ENCODE measurements around the gene SIPA1L3. TPM values are rescaled to one million over a fixed set of nuclear protein-coding genes. Genes with fewer than 3 reads are reported as not detected.

SIPA1L3 gene
- total RNA-seq, 4 donors from 2014 or later = 11.1 to 25.3 (median 14.5) TPM

GRCh38 chr19:37982655-37983054 is 75.6 kb downstream of the SIPA1L3 start:
- Histone ChIP-seq H3K4me3 (no peak overlapping the region), H3K4me1 (peaks cover 25 to 71% (median 26%) of the 10 kb centered on the region in 3 donors), H3K9me3 (no peaks in the 10 kb centered on the region), H3K36me3 (no peaks in the 10 kb centered on the region), H3K27me3 (no peaks in the 10 kb centered on the region), H3K27ac (no peak overlapping the region)
- no peak for DNase-seq
- WGBS, 2 donors = 93 to 98% methylated on average over 3 to 4 of the region's 5 CpGs
- intact Hi-C loops (cut with DNase I) = no loop called here
- no peak for TF ChIP-seq POLR2A (IDR thresholded peaks at IDR 0.05)
- TF ChIP-seq CTCF (IDR thresholded peaks at IDR 0.05) = no peak

DNA sequence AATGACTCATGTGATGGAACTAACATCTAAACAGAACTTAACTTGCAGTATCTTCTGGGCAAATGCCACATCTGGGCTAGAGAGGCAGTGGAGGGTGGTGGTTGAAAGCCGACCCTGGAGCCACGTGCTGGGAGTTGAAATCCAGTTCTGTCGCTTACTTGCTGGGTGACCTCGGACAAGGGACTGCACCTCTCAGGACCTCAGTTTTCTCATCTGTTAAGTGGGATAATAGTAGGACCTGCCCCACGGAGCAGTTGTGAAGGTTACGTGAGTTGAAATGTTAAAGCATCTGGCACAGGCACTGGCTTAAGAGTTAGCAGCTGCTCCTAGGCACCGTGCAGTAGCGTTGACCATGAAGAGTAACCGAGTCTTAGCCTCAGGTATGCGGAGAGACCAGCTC is 76.1 kb downstream of the SIPA1L3 start:
- intact Hi-C loops (cut with DNase I) = no loop called here
- peaks cover 25 to 66% (median 26%) of the 10 kb centered on the region in 3 donors for H3K4me1 ChIP-seq
- DNase-seq = no peak
- no peak overlapping the region for H3K4me3 ChIP-seq
- H3K27me3 ChIP-seq = no peaks in the 10 kb centered on the region
- 81% methylated on average over 9 to 10 of the region's 10 CpGs for WGBS, 2 donors
- TF ChIP-seq POLR2A (IDR thresholded peaks at IDR 0.05) = no peak
- no peak for TF ChIP-seq CTCF (IDR thresholded peaks at IDR 0.05)
- no peak overlapping the region for H3K27ac ChIP-seq
- H3K9me3 ChIP-seq = no peaks in the 10 kb centered on the region
- H3K36me3 ChIP-seq = no peaks in the 10 kb centered on the region

- WGBS, 2 donors = 87 to 89% methylated on average over 10 of the region's 10 CpGs
- no peak for DNase-seq
- intact Hi-C loops (cut with DNase I) = no loop called here
- Histone ChIP-seq H3K4me1 (peaks cover 25 to 59% (median 26%) of the 10 kb centered on the region in 3 donors), H3K4me3 (no peak overlapping the region), H3K27me3 (no peaks in the 10 kb centered on the region), H3K36me3 (no peaks in the 10 kb centered on the region), H3K9me3 (no peaks in the 10 kb centered on the region), H3K27ac (no peak overlapping the region)
- TF ChIP-seq POLR2A (IDR thresholded peaks at IDR 0.05) = no peak
- no peak for TF ChIP-seq CTCF (IDR thresholded peaks at IDR 0.05)
These were observed 76.9 kb downstream of the SIPA1L3 start for GRCh38 chr19:37983916-37984315.

DNA sequence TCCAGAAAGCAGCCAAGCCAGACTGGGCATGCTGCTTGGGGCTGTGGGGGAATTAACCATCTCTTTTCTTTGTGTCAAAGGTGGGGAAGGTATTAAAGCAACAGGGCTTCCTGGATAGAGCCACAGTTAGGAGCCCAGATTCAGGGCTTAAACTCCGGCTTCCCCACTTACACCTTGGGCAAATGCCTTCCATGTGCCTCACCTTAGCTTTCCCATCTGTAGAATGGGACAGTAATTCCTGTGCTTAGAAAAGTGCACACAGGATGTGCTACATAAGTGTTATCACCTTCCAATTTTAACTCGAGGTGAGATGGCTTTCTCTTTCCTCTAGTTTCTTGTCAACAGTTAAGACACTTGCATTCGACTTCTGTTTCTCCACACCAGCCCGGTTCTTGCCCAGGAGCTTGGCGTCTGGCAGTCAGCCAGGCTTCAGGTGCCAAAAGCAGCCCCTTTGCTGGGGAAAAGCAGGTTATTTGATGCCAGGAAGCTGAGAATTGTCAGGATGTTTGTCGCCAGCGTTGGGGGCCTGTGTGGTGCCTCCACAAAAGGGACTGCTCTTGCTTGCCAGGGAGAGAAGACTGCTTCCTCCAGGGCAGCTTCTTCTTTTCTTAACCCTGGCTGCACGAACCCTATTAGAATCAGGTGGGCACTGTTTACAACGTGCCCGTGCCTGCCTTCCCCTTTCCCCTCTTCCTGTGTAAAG is 79.2 kb downstream of the SIPA1L3 start:
- TF ChIP-seq CTCF (IDR thresholded peaks at IDR 0.05) (no peak), POLR2A (IDR thresholded peaks at IDR 0.05) (no peak)

GRCh38 chr19:37987356-37988332 is 80.6 kb downstream of the SIPA1L3 start:
- intact Hi-C loops (cut with DNase I) = no loop called here
- H3K27ac ChIP-seq = no peak overlapping the region

More for the DNA sequence above, 79.2 kb downstream of the SIPA1L3 start:
- H3K36me3 ChIP-seq = no peaks in the 10 kb centered on the region
- H3K27me3 ChIP-seq = no peaks in the 10 kb centered on the region
- H3K4me1 ChIP-seq = peaks cover 18 to 50% (median 22%) of the 10 kb centered on the region in 3 donors
- H3K4me3 ChIP-seq = no peak overlapping the region
- H3K9me3 ChIP-seq = no peaks in the 10 kb centered on the region
- 20 to 32% methylated on average over 8 of the region's 10 CpGs for WGBS, 2 donors
- DNase-seq = no peak
- intact Hi-C loops (cut with DNase I) = no loop called here
- H3K27ac ChIP-seq = no peak overlapping the region

More at GRCh38 chr19:37987356-37988332, 80.6 kb downstream of the SIPA1L3 start:
- Histone ChIP-seq H3K4me1 (peaks cover 9 to 42% (median 11%) of the 10 kb centered on the region in 3 donors), H3K36me3 (no peaks in the 10 kb centered on the region), H3K4me3 (no peak overlapping the region), H3K27me3 (no peaks in the 10 kb centered on the region), H3K9me3 (no peaks in the 10 kb centered on the region)
- WGBS, 2 donors = 81 to 93% methylated on average over 8 of the region's 12 CpGs
- no peak for DNase-seq
- TF ChIP-seq POLR2A (IDR thresholded peaks at IDR 0.05) (no peak), CTCF (IDR thresholded peaks at IDR 0.05) (no peak)
